ENCODE results near the gene PCDH15.

DNA sequence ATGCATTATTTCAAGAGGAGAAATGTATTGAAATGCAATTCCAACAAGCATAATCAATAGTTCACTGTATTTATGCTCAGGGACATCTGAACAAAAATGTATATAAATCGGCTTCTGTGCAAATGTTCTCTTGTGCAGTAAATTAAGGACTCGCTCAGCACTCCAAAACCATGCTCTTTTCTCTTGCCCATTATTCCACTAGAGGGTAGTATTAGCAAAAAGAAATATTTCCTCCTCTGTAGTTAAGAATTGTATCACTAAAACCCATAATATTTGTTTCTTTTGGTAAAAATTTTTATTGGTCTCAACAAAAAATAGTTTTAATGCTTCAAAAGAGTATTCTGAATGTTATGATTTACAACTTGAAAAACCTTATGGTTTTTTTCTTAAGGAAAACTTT is 803.1 kb downstream of the PCDH15 start:
- TF ChIP-seq, protein P1, sequence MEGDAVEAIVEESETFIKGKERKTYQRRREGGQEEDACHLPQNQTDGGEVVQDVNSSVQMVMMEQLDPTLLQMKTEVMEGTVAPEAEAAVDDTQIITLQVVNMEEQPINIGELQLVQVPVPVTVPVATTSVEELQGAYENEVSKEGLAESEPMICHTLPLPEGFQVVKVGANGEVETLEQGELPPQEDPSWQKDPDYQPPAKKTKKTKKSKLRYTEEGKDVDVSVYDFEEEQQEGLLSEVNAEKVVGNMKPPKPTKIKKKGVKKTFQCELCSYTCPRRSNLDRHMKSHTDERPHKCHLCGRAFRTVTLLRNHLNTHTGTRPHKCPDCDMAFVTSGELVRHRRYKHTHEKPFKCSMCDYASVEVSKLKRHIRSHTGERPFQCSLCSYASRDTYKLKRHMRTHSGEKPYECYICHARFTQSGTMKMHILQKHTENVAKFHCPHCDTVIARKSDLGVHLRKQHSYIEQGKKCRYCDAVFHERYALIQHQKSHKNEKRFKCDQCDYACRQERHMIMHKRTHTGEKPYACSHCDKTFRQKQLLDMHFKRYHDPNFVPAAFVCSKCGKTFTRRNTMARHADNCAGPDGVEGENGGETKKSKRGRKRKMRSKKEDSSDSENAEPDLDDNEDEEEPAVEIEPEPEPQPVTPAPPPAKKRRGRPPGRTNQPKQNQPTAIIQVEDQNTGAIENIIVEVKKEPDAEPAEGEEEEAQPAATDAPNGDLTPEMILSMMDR (IDR thresholded peaks at IDR 0.05; ENCODE audit: insufficient read depth, low read length, poor library complexity, severe bottlenecking) = no peak
- no peak for TF ChIP-seq EZH2phosphoT487 (conservative IDR thresholded peaks at IDR 0.05; ENCODE audit: low read length)
